DOHH2 (cell line): ENCODE data around the gene SMARCD1.

ENCODE experiments used
- H3F3A ChIP-seq: fragments of 200-600 bp; sonication (generic), shearing (Covaris generic); 2 replicates; pipeline ENCODE4 v1.6.0; 2016; ENCODE audit warnings: antibody characterized with exemption, mild to moderate bottlenecking; ENCODE audit not compliant: control insufficient read depth, insufficient read depth
- H3K27ac ChIP-seq: fragments of 200-600 bp; sonication (generic); 2 replicates; pipeline ENCODE4 v1.5.1; 2014; ENCODE audit warnings: low read depth, mild to moderate bottlenecking, low read length, moderate library complexity
- H3K27me3 ChIP-seq: fragments of 200-600 bp; sonication (generic); 2 replicates; pipeline ENCODE4 v1.6.1; 2014; ENCODE audit warnings: mild to moderate bottlenecking, low read length, mixed read lengths; ENCODE audit not compliant: control insufficient read depth
- H3K36me3 ChIP-seq: fragments of 200-600 bp; sonication (generic); 2 replicates; pipeline ENCODE4 v1.6.1; 2014; ENCODE audit warnings: mild to moderate bottlenecking, low read length, moderate library complexity, mixed read lengths; ENCODE audit not compliant: control insufficient read depth
- H3K4me1 ChIP-seq: fragments of 200-600 bp; sonication (generic); 2 replicates; pipeline ENCODE4 v1.6.1; 2014; ENCODE audit warnings: mild to moderate bottlenecking, low read length, mixed read lengths; ENCODE audit not compliant: control insufficient read depth
- H3K4me2 ChIP-seq: fragments of 200-600 bp; sonication (generic); 2 replicates; pipeline ENCODE4 v1.6.0; 2014; ENCODE audit warnings: mild to moderate bottlenecking, low read length, moderate library complexity
- H3K4me3 ChIP-seq: fragments of 200-600 bp; sonication (generic); 2 replicates; pipeline ENCODE4 v1.5.1; 2014; ENCODE audit warnings: mild to moderate bottlenecking, low read length, mixed read lengths
- H3K79me2 ChIP-seq: fragments of 200-600 bp; sonication (generic); 2 replicates; pipeline ENCODE4 v1.6.1; 2014; ENCODE audit warnings: mild to moderate bottlenecking, low read length, mixed read lengths; ENCODE audit not compliant: control insufficient read depth
- H3K9me2 ChIP-seq: fragments of 200-600 bp; sonication (generic); replicated peaks from 2 replicates; pipeline ENCODE4 v1.6.1; 2014; ENCODE audit warnings: mild to moderate bottlenecking, low read length, mixed read lengths; ENCODE audit not compliant: control insufficient read depth
- H3K9me3 ChIP-seq: fragments of 200-600 bp; sonication (generic); 2 replicates; pipeline ENCODE4 v1.6.1; 2014; ENCODE audit warnings: antibody characterized with exemption, low read length, mixed read lengths; ENCODE audit not compliant: control insufficient read depth, insufficient read depth
- H4K20me1 ChIP-seq: fragments of 200-600 bp; sonication (generic); 2 replicates; pipeline ENCODE4 v1.6.0; 2014; ENCODE audit warnings: low read depth, mild to moderate bottlenecking, antibody characterized with exemption, low read length, moderate library complexity; ENCODE audit not compliant: control insufficient read depth, insufficient read depth
- EZH2phosphoT487 ChIP-seq: fragments of 200-600 bp; sonication (generic); IDR thresholded peaks from 2 replicates; pipeline ENCODE4 v1.6.1; 2017; ENCODE audit warnings: borderline replicate concordance, mild to moderate bottlenecking, antibody characterized with exemption, low read length, moderate library complexity, mixed read lengths
- TF ChIP-seq, protein P1 (sequence below): fragments of 200-600 bp; sonication (generic); IDR thresholded peaks from one replicate; pipeline ENCODE4 v1.5.1; 2014; ENCODE audit warnings: antibody characterized with exemption, mild to moderate bottlenecking, low read depth, low read length; ENCODE audit not compliant: poor library complexity, severe bottlenecking

The SMARCD1 gene

DNA sequence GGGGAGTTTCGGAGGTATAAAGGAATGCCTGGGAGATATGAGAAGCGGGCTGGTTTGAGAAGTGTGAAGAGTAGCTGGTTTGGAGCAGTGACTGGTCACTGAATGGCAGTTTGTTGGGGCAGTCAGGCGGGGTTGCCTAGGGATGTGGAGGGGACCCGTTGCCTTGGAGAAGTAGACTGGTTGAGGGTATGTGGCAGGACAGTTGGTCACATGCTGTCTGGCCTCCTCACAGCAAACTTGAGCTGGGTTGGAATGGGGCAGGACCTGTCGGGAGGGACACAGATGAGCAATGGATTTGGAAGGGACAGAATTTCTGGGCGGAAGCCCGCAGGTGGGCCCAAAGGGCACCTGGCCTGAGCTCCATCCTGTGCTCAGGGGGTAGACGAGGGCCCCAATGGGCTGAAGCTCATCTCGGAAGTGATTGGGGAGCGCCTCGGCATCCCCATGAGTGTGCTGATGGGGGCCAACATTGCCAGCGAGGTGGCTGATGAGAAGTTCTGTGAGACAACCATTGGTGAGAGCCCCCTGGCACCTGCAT lies 20.8 kb downstream of the SMARCD1 start:
- no peaks in the 10 kb centered on the region for H4K20me1 ChIP-seq
- H3K79me2 ChIP-seq: no peaks in the 10 kb centered on the region
- H3K4me1 ChIP-seq: peaks cover 20% of the 10 kb centered on the region
- no peaks in the 10 kb centered on the region for H3K9me2 ChIP-seq
- H3K4me3 ChIP-seq: no peak overlapping the region
- H3K9me3 ChIP-seq: no peaks in the 10 kb centered on the region
- no peaks in the 10 kb centered on the region for H3K36me3 ChIP-seq
- no peaks in the 10 kb centered on the region for H3K27me3 ChIP-seq
- H3K4me2 ChIP-seq: no peak overlapping the region
- H3F3A ChIP-seq: peaks cover 4% of the 10 kb centered on the region; the same call in 1 of the 2 replicates
- H3K27ac ChIP-seq: no peak overlapping the region
- TF ChIP-seq, protein P1, sequence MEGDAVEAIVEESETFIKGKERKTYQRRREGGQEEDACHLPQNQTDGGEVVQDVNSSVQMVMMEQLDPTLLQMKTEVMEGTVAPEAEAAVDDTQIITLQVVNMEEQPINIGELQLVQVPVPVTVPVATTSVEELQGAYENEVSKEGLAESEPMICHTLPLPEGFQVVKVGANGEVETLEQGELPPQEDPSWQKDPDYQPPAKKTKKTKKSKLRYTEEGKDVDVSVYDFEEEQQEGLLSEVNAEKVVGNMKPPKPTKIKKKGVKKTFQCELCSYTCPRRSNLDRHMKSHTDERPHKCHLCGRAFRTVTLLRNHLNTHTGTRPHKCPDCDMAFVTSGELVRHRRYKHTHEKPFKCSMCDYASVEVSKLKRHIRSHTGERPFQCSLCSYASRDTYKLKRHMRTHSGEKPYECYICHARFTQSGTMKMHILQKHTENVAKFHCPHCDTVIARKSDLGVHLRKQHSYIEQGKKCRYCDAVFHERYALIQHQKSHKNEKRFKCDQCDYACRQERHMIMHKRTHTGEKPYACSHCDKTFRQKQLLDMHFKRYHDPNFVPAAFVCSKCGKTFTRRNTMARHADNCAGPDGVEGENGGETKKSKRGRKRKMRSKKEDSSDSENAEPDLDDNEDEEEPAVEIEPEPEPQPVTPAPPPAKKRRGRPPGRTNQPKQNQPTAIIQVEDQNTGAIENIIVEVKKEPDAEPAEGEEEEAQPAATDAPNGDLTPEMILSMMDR: no peak
- TF ChIP-seq EZH2phosphoT487: no peak

DNA sequence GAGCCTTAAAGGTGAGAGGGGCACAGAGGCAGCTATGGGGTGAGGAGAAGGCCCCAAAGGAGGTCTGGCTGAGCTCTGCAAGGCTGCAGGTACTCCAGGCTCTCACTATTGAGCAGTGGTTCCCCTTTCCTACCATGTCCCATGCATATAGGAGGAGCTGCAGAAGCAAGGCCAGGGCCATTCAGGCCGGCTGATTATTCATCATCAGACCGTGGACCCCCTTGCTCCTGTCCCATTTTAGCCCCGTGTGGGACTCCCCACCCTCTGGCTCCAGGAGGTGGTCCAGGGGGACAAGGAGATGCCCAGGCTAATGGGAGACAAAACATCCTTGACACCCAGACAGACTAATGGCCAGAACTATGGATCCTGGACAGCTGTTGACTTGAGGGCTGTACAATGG lies 21.8 kb downstream of the SMARCD1 start:
- H3K9me2 ChIP-seq: no peaks in the 10 kb centered on the region
- no peaks in the 10 kb centered on the region for H3K79me2 ChIP-seq
- H3K4me2 ChIP-seq: no peak overlapping the region
- no peak overlapping the region for H3K27ac ChIP-seq
- H3K36me3 ChIP-seq: no peaks in the 10 kb centered on the region
- peaks cover 25% of the 10 kb centered on the region for H3K4me1 ChIP-seq
- no peak for TF ChIP-seq EZH2phosphoT487
- TF ChIP-seq, protein P1: no peak
- H4K20me1 ChIP-seq: no peaks in the 10 kb centered on the region
- H3K27me3 ChIP-seq: no peaks in the 10 kb centered on the region
- no peak overlapping the region for H3K4me3 ChIP-seq
- no peaks in the 10 kb centered on the region for H3K9me3 ChIP-seq
- peaks cover 6% of the 10 kb centered on the region; the same call in 1 of the 2 replicates for H3F3A ChIP-seq

DNA sequence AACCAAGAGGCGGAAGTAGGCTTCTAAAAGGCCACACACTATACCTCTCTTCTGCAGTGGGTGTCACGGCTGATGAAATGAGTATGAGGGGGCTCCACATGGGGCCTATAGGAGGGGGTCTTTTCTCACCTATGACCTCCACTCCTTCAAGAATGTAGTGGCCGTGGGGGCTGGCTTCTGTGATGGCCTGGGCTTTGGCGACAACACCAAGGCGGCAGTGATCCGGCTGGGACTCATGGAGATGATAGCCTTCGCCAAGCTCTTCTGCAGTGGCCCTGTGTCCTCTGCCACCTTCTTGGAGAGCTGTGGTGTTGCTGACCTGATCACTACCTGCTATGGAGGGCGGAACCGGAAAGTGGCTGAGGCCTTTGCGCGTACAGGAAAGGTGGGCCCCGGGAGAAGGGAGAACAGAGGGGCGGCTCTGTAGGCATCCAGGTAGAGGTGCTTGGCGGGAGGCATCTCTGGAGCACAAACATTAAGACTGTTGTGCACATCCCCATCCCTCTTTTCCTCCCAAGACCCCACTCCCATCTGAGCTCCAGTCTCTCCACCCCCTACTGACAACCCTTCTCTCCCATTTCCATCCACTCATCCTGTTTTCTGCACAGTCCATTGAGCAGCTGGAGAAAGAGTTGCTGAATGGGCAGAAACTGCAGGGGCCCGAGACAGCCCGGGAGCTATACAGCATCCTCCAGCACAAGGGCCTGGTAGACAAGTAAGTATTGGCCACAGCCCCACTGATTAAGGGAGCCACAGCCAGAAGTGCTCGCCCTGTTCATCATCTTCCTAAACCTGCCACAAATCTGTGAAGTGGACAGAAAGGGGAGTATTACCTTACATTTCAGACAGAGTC lies 22.5 kb downstream of the SMARCD1 start:
- TF ChIP-seq, protein P1: no peak
- TF ChIP-seq EZH2phosphoT487: no peak
- Histone ChIP-seq H4K20me1 (no peaks in the 10 kb centered on the region), H3K79me2 (peaks cover 6% of the 10 kb centered on the region), H3K27me3 (no peaks in the 10 kb centered on the region), H3F3A (peaks cover 6% of the 10 kb centered on the region; the same call in 1 of the 2 replicates), H3K9me3 (no peaks in the 10 kb centered on the region), H3K4me1 (peaks cover 25% of the 10 kb centered on the region), H3K4me3 (no peak overlapping the region), H3K4me2 (no peak overlapping the region), H3K27ac (no peak overlapping the region), H3K36me3 (no peaks in the 10 kb centered on the region; the same call in 1 of the 2 replicates), H3K9me2 (no peaks in the 10 kb centered on the region)
